HEK293T (cell line): ENCODE measurements around the gene MAPK13.

Experiments
- ARNT ChIP-seq: fragments of 450-650 bp; IDR thresholded peaks from 2 replicates; pipeline ENCODE4 v1.6.1; 2017; ENCODE audit warnings: mild to moderate bottlenecking
- BHLHE40 ChIP-seq: fragments of 450-650 bp; IDR thresholded peaks from 2 replicates; pipeline ENCODE4 v1.6.1; 2016; ENCODE audit warnings: mild to moderate bottlenecking, moderate library complexity, borderline replicate concordance
- CTBP1 ChIP-seq: fragments of 450-650 bp; IDR thresholded peaks from 2 replicates; pipeline ENCODE4 v1.6.1; 2016; ENCODE audit warnings: borderline replicate concordance
- ELF4 ChIP-seq: fragments of 450-650 bp; IDR thresholded peaks from 2 replicates; pipeline ENCODE4 v1.6.1; 2017; ENCODE audit warnings: antibody characterized with exemption
- FOXA1 ChIP-seq: fragments of 450-650 bp; IDR thresholded peaks from 2 replicates; pipeline ENCODE4 v1.6.1; 2016; ENCODE audit warnings: mild to moderate bottlenecking
- FOXM1 ChIP-seq: fragments of 450-650 bp; IDR thresholded peaks from 2 replicates; pipeline ENCODE4 v1.6.1; 2017; ENCODE audit warnings: mild to moderate bottlenecking, borderline replicate concordance
- HDGF ChIP-seq: fragments of 450-650 bp; IDR thresholded peaks from 2 replicates; pipeline ENCODE4 v1.6.1; 2017; ENCODE audit warnings: antibody characterized with exemption, borderline replicate concordance
- NFRKB ChIP-seq: fragments of 450-650 bp; IDR thresholded peaks from 2 replicates; pipeline ENCODE4 v1.6.1; 2016; ENCODE audit warnings: mild to moderate bottlenecking, moderate library complexity
- PKNOX1 ChIP-seq: fragments of 450-650 bp; IDR thresholded peaks from 2 replicates; pipeline ENCODE4 v1.6.1; 2016
- SP1 ChIP-seq: fragments of 450-650 bp; IDR thresholded peaks from 2 replicates; pipeline ENCODE4 v1.6.1; 2017
- SUZ12 ChIP-seq: fragments of 450-650 bp; IDR thresholded peaks from 2 replicates; pipeline ENCODE4 v1.6.1; 2016; ENCODE audit warnings: mild to moderate bottlenecking
- TARDBP ChIP-seq: fragments of 450-650 bp; IDR thresholded peaks from 2 replicates; pipeline ENCODE4 v1.6.1; 2016
- ZNF384 ChIP-seq: fragments of 450-650 bp; IDR thresholded peaks from 2 replicates; pipeline ENCODE4 v1.6.1; 2016

GRCh38 chr6:36130667-36131510 lies 576 bp downstream of the MAPK13 start:
- TF ChIP-seq FOXA1, result no peak
- no peak for TF ChIP-seq BHLHE40
- no peak for TF ChIP-seq SP1
- no peak for TF ChIP-seq ELF4
- no peak for TF ChIP-seq ARNT
- no peak for TF ChIP-seq SUZ12
- no peak for TF ChIP-seq TARDBP
- no peak for TF ChIP-seq FOXM1
- TF ChIP-seq CTBP1, result no peak
- no peak for TF ChIP-seq PKNOX1
- no peak for TF ChIP-seq ZNF384
- TF ChIP-seq NFRKB, result no peak
- TF ChIP-seq HDGF, result no peak
